Activated T-cell treated with anti-CD3 and anti-CD28 coated beads, Interleukin-2, amount 50 U/mL, for 24 hours (primary cell): ENCODE measurements around the gene KCNH5.

Experiments
- DNase-seq: peaks from one replicate; pipeline ENCODE4 v3.0.0-alpha.2; 2020
- H3K27ac Mint-ChIP-seq: 2 replicates; pipeline ENCODE4 v1.8.0; 2020; ENCODE audit warnings: mild to moderate bottlenecking, mixed read lengths
- H3K27me3 Mint-ChIP-seq: 2 replicates; pipeline ENCODE4 v1.8.0; 2020; ENCODE audit warnings: mixed read lengths
- H3K36me3 Mint-ChIP-seq: 2 replicates; pipeline ENCODE4 v1.8.0; 2020; ENCODE audit warnings: low read depth, mixed read lengths
- H3K4me1 Mint-ChIP-seq: 2 replicates; pipeline ENCODE4 v1.8.0; 2020; ENCODE audit warnings: low read depth, mixed read lengths
- H3K4me3 Mint-ChIP-seq: 2 replicates; pipeline ENCODE4 v1.8.0; 2020; ENCODE audit warnings: mild to moderate bottlenecking, moderate library complexity, mixed read lengths
- H3K9me3 Mint-ChIP-seq: 2 replicates; pipeline ENCODE4 v1.8.0; 2020; ENCODE audit warnings: mixed read lengths

KCNH5 gene

GRCh38 chr14:62711351-62712023 lies 333.8 kb downstream of the KCNH5 start:
- no peaks in the 10 kb centered on the region for H3K4me1 Mint-ChIP-seq
- DNase-seq: no peak
- H3K9me3 Mint-ChIP-seq: peaks cover 3% of the 10 kb centered on the region
- no peak overlapping the region for H3K4me3 Mint-ChIP-seq
- H3K36me3 Mint-ChIP-seq: no peaks in the 10 kb centered on the region
- no peak overlapping the region for H3K27ac Mint-ChIP-seq
- H3K27me3 Mint-ChIP-seq: no peaks in the 10 kb centered on the region

- Mint-ChIP-seq H3K9me3 (peaks cover 3% of the 10 kb centered on the region), H3K36me3 (no peaks in the 10 kb centered on the region), H3K27ac (no peak overlapping the region), H3K4me1 (no peaks in the 10 kb centered on the region), H3K27me3 (no peaks in the 10 kb centered on the region), H3K4me3 (no peak overlapping the region)
- DNase-seq: no peak
These were observed 334.4 kb downstream of the KCNH5 start for GRCh38 chr14:62710811-62711210.

GRCh38 chr14:62709773-62710172 lies 335.5 kb downstream of the KCNH5 start:
- Mint-ChIP-seq H3K36me3 (no peaks in the 10 kb centered on the region), H3K27me3 (no peaks in the 10 kb centered on the region), H3K4me3 (no peak overlapping the region), H3K4me1 (no peaks in the 10 kb centered on the region), H3K27ac (no peak overlapping the region), H3K9me3 (peaks cover 3% of the 10 kb centered on the region)
- no peak for DNase-seq

GRCh38 chr14:62706217-62706616 lies 339.0 kb downstream of the KCNH5 start:
- H3K4me3 Mint-ChIP-seq: no peak overlapping the region
- no peaks in the 10 kb centered on the region for H3K36me3 Mint-ChIP-seq

GRCh38 chr14:62697461-62697860 lies 347.8 kb downstream of the KCNH5 start:
- Mint-ChIP-seq H3K27ac (no peak overlapping the region), H3K4me1 (no peaks in the 10 kb centered on the region), H3K9me3 (peaks cover 8% of the 10 kb centered on the region), H3K36me3 (no peaks in the 10 kb centered on the region), H3K4me3 (no peak overlapping the region), H3K27me3 (no peaks in the 10 kb centered on the region)
- no peak for DNase-seq

More at GRCh38 chr14:62706217-62706616, 339.0 kb downstream of the KCNH5 start:
- Mint-ChIP-seq H3K27me3 (no peaks in the 10 kb centered on the region), H3K9me3 (peaks cover 3% of the 10 kb centered on the region), H3K4me1 (no peaks in the 10 kb centered on the region), H3K27ac (no peak overlapping the region)
- no peak for DNase-seq

GRCh38 chr14:62696929-62697328 lies 348.3 kb downstream of the KCNH5 start:
- Mint-ChIP-seq H3K36me3 (no peaks in the 10 kb centered on the region), H3K9me3 (peaks cover 8% of the 10 kb centered on the region), H3K27ac (no peak overlapping the region), H3K4me3 (no peak overlapping the region), H3K4me1 (no peaks in the 10 kb centered on the region), H3K27me3 (no peaks in the 10 kb centered on the region)
- no peak for DNase-seq

- Mint-ChIP-seq H3K9me3 (peaks cover 8% of the 10 kb centered on the region), H3K27ac (no peak overlapping the region), H3K36me3 (no peaks in the 10 kb centered on the region), H3K27me3 (no peaks in the 10 kb centered on the region), H3K4me1 (no peaks in the 10 kb centered on the region), H3K4me3 (no peak overlapping the region)
- DNase-seq: no peak
These were observed 348.8 kb downstream of the KCNH5 start for GRCh38 chr14:62696331-62696924.

DNA sequence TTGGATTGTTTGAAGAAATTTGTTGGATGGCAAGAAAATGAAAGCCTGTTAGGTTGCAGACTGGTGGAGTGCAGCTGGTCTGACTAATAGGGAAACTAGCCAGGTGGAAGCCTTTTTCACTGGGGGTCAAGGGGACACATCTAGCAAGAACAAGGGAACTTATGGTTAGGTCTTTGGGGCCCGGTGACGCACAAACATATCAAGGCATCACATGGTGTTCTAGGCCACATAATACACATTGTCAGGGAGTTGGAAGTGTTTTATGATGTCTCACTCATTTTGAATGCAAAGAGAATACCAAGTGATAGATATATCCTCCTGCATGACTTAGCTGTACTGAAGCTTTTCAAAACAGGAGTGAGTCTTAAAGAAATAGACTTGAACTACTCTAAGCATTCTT lies 351.2 kb downstream of the KCNH5 start:
- H3K9me3 Mint-ChIP-seq: peaks cover 8% of the 10 kb centered on the region
- no peak overlapping the region for H3K4me3 Mint-ChIP-seq
- DNase-seq: no peak
- H3K4me1 Mint-ChIP-seq: no peaks in the 10 kb centered on the region
- no peaks in the 10 kb centered on the region for H3K27me3 Mint-ChIP-seq
- H3K27ac Mint-ChIP-seq: no peak overlapping the region
- no peaks in the 10 kb centered on the region for H3K36me3 Mint-ChIP-seq

- Mint-ChIP-seq H3K9me3 (peaks cover 15% of the 10 kb centered on the region), H3K36me3 (no peaks in the 10 kb centered on the region), H3K4me1 (no peaks in the 10 kb centered on the region), H3K27ac (no peak overlapping the region), H3K27me3 (no peaks in the 10 kb centered on the region), H3K4me3 (no peak overlapping the region)
- DNase-seq: no peak
These were observed 352.7 kb downstream of the KCNH5 start for GRCh38 chr14:62692490-62693106.

GRCh38 chr14:62691647-62692489 lies 353.4 kb downstream of the KCNH5 start:
- Mint-ChIP-seq H3K36me3 (no peaks in the 10 kb centered on the region), H3K9me3 (peaks cover 20% of the 10 kb centered on the region)

DNA sequence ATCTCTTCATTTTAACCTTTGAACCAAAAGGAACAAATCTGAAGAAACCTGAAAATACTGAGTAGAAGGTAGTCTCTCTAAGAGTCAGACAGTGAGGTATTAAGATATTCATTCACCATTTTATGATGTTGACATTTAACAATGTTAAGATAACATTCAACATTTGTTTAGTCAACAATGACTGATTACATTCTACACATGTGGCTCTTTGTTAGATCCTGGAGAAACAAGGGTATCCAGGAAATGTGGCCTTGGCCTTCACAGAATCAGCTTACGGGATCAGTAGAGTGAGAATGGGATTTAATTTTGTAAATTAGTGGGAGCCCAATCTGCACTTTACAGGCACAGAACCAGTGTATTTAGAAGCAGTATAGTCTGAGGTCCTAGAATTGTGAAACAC lies 355.5 kb downstream of the KCNH5 start:
- no peak for DNase-seq
- Mint-ChIP-seq H3K4me1 (no peaks in the 10 kb centered on the region), H3K9me3 (peaks cover 20% of the 10 kb centered on the region), H3K36me3 (no peaks in the 10 kb centered on the region), H3K4me3 (no peak overlapping the region), H3K27ac (no peak overlapping the region), H3K27me3 (no peaks in the 10 kb centered on the region)

More at GRCh38 chr14:62691647-62692489, 353.4 kb downstream of the KCNH5 start:
- Mint-ChIP-seq H3K27me3 (no peaks in the 10 kb centered on the region), H3K4me3 (no peak overlapping the region), H3K4me1 (no peaks in the 10 kb centered on the region), H3K27ac (no peak overlapping the region)
- DNase-seq: no peak

GRCh38 chr14:62687818-62688217 lies 357.4 kb downstream of the KCNH5 start:
- H3K9me3 Mint-ChIP-seq: peaks cover 16% of the 10 kb centered on the region
- no peak for DNase-seq
- H3K27me3 Mint-ChIP-seq: no peaks in the 10 kb centered on the region
- no peaks in the 10 kb centered on the region for H3K4me1 Mint-ChIP-seq
- no peak overlapping the region for H3K4me3 Mint-ChIP-seq
- no peaks in the 10 kb centered on the region for H3K36me3 Mint-ChIP-seq
- H3K27ac Mint-ChIP-seq: no peak overlapping the region

DNA sequence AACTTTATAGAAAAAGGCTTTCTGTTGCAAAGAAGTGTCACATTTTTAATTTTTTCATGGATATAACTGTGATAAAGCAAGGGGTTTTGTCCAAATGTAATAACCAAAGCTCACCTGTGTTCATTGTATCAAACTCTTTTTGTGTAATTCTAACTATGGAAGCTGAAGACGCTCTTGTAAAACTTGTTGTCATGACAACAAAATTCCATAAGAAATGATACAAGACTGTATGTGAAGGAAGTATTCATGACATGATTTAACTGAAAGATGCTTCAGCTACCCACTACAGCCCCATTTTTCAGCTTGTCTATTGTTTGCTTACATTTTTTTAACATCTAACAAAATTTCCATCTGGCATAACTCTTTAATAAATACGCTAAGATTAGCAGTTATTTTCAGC lies 360.9 kb downstream of the KCNH5 start:
- no peaks in the 10 kb centered on the region for H3K27me3 Mint-ChIP-seq
- DNase-seq: no peak
- H3K27ac Mint-ChIP-seq: no peak overlapping the region
- H3K9me3 Mint-ChIP-seq: peaks cover 16% of the 10 kb centered on the region
- no peaks in the 10 kb centered on the region for H3K36me3 Mint-ChIP-seq
- H3K4me3 Mint-ChIP-seq: no peak overlapping the region
- no peaks in the 10 kb centered on the region for H3K4me1 Mint-ChIP-seq

DNA sequence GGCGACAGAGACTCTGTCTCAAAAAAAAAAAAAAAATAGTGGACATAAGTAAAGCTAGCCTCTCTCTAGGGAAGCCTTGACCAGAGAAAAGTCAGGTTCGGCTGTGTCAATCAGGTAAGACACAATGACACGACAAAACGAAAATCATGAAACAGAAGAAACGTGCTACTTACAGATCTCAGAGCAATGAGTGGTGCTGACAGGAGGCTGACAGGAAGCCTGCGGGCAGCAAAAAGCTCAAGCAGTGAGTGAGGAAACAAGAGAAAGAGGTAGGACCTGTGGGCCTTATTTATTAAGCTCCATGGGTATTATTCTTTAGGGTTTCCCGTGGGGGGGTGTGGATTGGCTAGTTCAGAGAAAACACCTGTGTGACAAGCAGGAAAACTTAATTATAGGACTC lies 363.1 kb downstream of the KCNH5 start:
- Mint-ChIP-seq H3K36me3 (no peaks in the 10 kb centered on the region), H3K4me1 (no peaks in the 10 kb centered on the region), H3K9me3 (peaks cover 5% of the 10 kb centered on the region), H3K4me3 (no peak overlapping the region), H3K27me3 (no peaks in the 10 kb centered on the region), H3K27ac (no peak overlapping the region)
- no peak for DNase-seq
